Upper lobe of left lung (tissue), 4 donors: Measurements from ENCODE around the gene SF3A2.

Experiments
- CTCF ChIP-seq, 6 experiments: fragments of 450-650 bp in 4 of 6; fragments of 200-600 bp in 2 of 6; sonication (generic) in 2 of 6; IDR thresholded peaks; one replicate each; pipeline ENCODE4 v1.5.1; 2016 to 2019; ENCODE audit warnings: antibody characterized with exemption in 6 of 6
- EP300 ChIP-seq, 4 donors: sonication (generic); formaldehyde crosslinking; IDR thresholded peaks; one replicate each; pipeline ENCODE4 v1.5.1; 2017; ENCODE audit warnings: antibody characterized with exemption in 4 of 4, control low read depth in 2 of 4
- POLR2A ChIP-seq, 4 donors: fragments of 450-650 bp; IDR thresholded peaks; one replicate each; pipeline ENCODE4 v1.5.1; 2016 to 2017; ENCODE audit warnings: antibody characterized with exemption in 4 of 4, mild to moderate bottlenecking in 2 of 4
- POLR2AphosphoS5 ChIP-seq, 2 donors: sonication (generic); formaldehyde crosslinking; IDR thresholded peaks; one replicate each; pipeline ENCODE4 v1.5.1; 2017; ENCODE audit warnings: antibody characterized with exemption in 2 of 2

- TF ChIP-seq POLR2A (IDR thresholded peaks at IDR 0.05) (no peak), CTCF (IDR thresholded peaks at IDR 0.05) (no peak), EP300 (IDR thresholded peaks at IDR 0.05) (no peak), POLR2AphosphoS5 (IDR thresholded peaks at IDR 0.05) (no peak)
Measured at GRCh38 chr19:2202366-2202765, 34.3 kb upstream of the SF3A2 start.
